Gastrocnemius medialis (tissue), 4 donors: ENCODE measurements around the gene VAX1.

ENCODE experiments used
- POLR2A ChIP-seq, 2 donors: fragments of 450-650 bp; IDR thresholded peaks; one replicate each; pipeline ENCODE4 v1.6.1; 2017; ENCODE audit warnings: antibody characterized with exemption in 2 of 2, mild to moderate bottlenecking in 2 of 2, moderate library complexity in 2 of 2
- TF ChIP-seq, protein P1 (sequence below), 5 experiments: fragments of 450-650 bp in 3 of 5; fragments of 200-600 bp in 2 of 5; sonication (generic) in 2 of 5; IDR thresholded peaks in 4 of 5; conservative IDR thresholded peaks in 1 of 5; 1 replicate in 4 of 5; 2 replicates in 1 of 5; pipeline ENCODE4 v1.5.1; 2016 to 2019; ENCODE audit warnings: antibody characterized with exemption in 5 of 5, mild to moderate bottlenecking in 3 of 5, moderate library complexity in 3 of 5

DNA sequence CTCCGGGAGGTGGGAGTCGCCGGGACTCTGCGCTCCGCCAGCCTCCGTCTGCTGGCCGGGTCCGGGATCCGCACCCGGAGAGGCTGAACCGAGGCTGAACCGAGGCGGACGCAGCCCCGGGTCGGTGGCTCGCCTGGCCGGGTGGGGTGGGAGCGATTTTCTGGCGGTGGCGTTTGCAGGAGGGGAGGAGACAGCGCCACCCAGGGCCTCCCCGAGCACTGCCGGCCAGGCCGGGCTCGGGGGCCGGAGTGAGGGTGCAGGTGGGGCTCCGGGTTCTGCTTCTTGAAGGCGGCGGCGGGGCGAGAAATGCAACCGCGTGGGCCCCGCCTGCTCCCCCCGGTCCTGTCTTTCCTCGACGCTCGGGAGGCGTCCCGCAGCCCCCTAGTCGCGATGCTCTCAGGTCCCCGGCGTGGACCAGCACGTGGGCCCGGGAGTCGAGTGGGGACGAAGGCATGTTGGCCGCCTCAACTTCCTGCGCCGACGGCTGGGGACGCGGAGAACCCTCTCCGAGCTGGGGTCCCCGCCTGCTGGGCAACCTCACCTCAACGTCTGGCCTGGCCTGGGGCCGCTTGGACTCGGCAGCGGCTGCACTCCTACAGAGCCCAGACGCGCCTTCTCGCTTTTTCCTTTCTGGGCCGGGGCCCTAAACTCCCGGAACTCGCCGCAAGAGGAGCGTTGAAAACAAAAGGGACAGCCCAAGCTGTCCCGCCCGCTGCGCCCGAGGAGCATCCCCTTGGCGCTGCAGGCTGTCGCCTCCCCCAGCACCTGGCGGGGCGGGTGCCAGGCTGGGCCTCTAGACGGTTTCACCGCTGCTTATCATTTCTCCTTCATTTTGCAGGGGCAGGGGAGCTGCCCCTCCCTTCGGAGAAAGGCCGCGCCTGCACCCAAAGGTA is 25.2 kb upstream of the VAX1 start:
- TF ChIP-seq, protein P1, sequence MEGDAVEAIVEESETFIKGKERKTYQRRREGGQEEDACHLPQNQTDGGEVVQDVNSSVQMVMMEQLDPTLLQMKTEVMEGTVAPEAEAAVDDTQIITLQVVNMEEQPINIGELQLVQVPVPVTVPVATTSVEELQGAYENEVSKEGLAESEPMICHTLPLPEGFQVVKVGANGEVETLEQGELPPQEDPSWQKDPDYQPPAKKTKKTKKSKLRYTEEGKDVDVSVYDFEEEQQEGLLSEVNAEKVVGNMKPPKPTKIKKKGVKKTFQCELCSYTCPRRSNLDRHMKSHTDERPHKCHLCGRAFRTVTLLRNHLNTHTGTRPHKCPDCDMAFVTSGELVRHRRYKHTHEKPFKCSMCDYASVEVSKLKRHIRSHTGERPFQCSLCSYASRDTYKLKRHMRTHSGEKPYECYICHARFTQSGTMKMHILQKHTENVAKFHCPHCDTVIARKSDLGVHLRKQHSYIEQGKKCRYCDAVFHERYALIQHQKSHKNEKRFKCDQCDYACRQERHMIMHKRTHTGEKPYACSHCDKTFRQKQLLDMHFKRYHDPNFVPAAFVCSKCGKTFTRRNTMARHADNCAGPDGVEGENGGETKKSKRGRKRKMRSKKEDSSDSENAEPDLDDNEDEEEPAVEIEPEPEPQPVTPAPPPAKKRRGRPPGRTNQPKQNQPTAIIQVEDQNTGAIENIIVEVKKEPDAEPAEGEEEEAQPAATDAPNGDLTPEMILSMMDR (IDR thresholded peaks at IDR 0.05 in 4 of 5, conservative IDR thresholded peaks at IDR 0.05 in 1 of 5), result no peak
- TF ChIP-seq POLR2A (IDR thresholded peaks at IDR 0.05), result no peak
